ENCODE data around the gene AGA.

The AGA gene

DNA sequence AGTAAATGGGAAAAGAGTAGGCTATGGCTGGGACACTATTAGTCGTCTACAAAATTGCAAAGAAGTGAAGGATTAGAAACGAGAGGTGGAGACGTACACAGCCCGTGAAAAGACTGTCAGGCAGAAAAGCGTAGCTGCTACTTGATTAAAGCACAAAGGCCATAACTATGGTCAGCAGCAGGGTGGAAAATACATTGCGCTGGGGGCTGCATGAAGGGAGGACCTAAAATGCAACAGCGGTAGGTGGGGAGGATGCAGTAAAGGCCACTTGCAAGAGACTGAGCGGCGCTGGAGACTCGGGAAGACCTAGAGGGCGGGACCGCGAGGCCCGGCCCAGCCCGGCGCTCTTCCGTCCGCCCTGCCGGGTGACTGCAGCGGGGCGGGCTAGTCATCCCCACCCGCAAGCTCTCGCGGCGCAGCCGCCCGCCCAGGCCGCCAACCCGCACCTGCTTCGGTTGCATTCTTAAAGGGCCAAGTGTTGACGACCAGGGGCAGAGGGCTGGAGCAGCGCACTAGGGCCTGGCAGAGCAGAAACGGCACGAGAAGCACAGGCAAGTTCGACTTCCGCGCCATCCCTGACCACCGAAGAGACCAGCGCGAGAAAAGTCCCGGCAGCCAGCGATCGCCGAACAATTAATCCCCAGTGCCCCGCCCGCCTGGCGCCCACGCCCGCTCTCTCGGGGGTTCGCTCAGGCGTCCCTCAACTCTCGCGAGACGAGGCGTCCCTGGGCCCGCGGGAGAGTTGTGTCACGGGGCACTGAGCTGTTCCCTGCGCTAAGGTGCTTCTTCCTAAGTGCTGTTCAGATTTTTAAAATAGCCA, at the start of gene AGA:
Gene AGA, minus strand, starts transcription at position 635 of the 820 bp plus-strand sequence. Its CDS starts 62 bp downstream, at position 573.
- in situ Hi-C loops (cut with HindIII; ENCODE audit: low pct_ligation_motif_present, low pct_unique_long_range_greater_than_20kb, low sequenced_read_pairs): no loop called here
- peak; percentile 93 for DNase-seq

GRCh38 chr4:177492022-177492421, 49.8 kb upstream of the AGA start:
- DNase-seq: no peak
- in situ Hi-C loops (cut with HindIII; ENCODE audit: low pct_ligation_motif_present, low pct_unique_long_range_greater_than_20kb, low sequenced_read_pairs): no loop called here

- DNase-seq: no peak
- in situ Hi-C loops (cut with HindIII; ENCODE audit: low pct_ligation_motif_present, low pct_unique_long_range_greater_than_20kb, low sequenced_read_pairs): no loop called here
Observed at GRCh38 chr4:177490769-177491168, 48.5 kb upstream of the AGA start.

- no peak for DNase-seq
- in situ Hi-C loops (cut with HindIII; ENCODE audit: low pct_ligation_motif_present, low pct_unique_long_range_greater_than_20kb, low sequenced_read_pairs): no loop called here
Observed at GRCh38 chr4:177489471-177490246, 47.4 kb upstream of the AGA start.

DNA sequence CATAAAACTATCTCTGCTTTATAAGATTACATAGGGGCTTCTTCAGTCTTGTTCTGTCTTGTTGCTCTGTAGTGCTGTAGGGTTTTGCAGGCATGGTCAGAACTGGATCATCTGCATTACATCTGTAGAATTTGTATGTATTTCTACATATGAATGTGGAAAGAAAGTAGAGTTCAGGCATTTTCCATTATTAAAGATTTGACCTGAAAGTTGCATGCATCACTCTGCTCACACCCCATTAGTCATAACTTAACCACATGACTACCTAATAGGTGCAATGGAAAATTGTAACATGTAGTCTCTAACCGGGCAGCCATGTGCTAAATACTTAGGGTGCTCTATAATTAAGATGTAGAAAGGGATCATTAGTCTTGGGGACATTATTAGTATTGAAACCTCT, 45.7 kb upstream of the AGA start:
- DNase-seq: no peak
- in situ Hi-C loops (cut with HindIII; ENCODE audit: low pct_ligation_motif_present, low pct_unique_long_range_greater_than_20kb, low sequenced_read_pairs): no loop called here

- no peak for DNase-seq
- in situ Hi-C loops (cut with HindIII; ENCODE audit: low pct_ligation_motif_present, low pct_unique_long_range_greater_than_20kb, low sequenced_read_pairs): no loop called here
Observed at GRCh38 chr4:177485528-177485927, 43.3 kb upstream of the AGA start.

DNA sequence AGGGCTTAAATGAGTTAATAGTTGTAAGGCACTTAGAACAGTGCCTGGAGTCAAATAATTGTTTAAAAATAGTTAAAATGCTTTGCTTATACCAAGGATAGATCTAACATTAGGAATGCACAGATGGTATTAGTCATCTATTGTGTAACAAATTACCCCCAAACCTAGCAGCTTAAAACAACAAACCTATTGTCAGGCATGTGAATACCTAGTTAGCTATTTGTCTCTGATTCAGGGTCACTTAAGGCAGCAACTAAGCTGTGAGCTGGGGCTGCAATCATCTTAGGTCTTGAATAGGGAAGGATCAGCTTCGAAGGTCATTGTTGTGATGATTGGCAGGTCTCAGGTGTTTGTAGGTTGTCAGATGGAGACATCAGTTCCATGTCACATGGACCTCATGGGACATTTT, 42.4 kb upstream of the AGA start:
- no peak for DNase-seq
- in situ Hi-C loops (cut with HindIII; ENCODE audit: low pct_ligation_motif_present, low pct_unique_long_range_greater_than_20kb, low sequenced_read_pairs): no loop called here

DNA sequence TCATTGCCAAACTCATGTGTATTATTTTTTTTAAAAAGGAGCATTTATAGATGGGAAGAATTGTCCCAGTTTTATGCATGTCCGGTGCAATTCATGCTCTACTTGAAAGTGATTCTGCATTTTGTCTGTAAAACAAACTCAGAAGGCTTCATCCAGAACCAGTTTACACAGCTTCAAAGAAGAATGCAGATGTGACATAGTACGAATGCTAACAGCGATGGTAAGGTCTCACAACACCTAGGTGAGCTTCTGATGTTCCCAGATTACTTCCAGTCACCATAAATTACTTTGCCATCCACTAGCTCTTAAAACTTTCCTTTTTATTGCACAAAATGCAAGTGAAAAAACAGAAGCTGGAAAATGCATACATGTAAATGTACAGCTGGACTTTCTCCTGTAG, 41.5 kb upstream of the AGA start:
- no peak for DNase-seq
- in situ Hi-C loops (cut with HindIII; ENCODE audit: low pct_ligation_motif_present, low pct_unique_long_range_greater_than_20kb, low sequenced_read_pairs): no loop called here

- no peak for DNase-seq
Observed at GRCh38 chr4:177483271-177483670, 41.0 kb upstream of the AGA start.

GRCh38 chr4:177482367-177482766, 40.1 kb upstream of the AGA start:
- no peak for DNase-seq
- in situ Hi-C loops (cut with HindIII; ENCODE audit: low pct_ligation_motif_present, low pct_unique_long_range_greater_than_20kb, low sequenced_read_pairs): no loop called here

More at GRCh38 chr4:177483271-177483670, 41.0 kb upstream of the AGA start:
- in situ Hi-C loops (cut with HindIII; ENCODE audit: low pct_ligation_motif_present, low pct_unique_long_range_greater_than_20kb, low sequenced_read_pairs): no loop called here

GRCh38 chr4:177480795-177481194, 38.6 kb upstream of the AGA start:
- in situ Hi-C loops (cut with HindIII; ENCODE audit: low pct_ligation_motif_present, low pct_unique_long_range_greater_than_20kb, low sequenced_read_pairs): no loop called here
- DNase-seq: no peak

- in situ Hi-C loops (cut with HindIII; ENCODE audit: low pct_ligation_motif_present, low pct_unique_long_range_greater_than_20kb, low sequenced_read_pairs): no loop called here
- no peak for DNase-seq
Observed at GRCh38 chr4:177479063-177479462, 36.8 kb upstream of the AGA start.

- no peak for DNase-seq
- in situ Hi-C loops (cut with HindIII; ENCODE audit: low pct_ligation_motif_present, low pct_unique_long_range_greater_than_20kb, low sequenced_read_pairs): no loop called here
Observed at GRCh38 chr4:177478496-177478895, 36.3 kb upstream of the AGA start.

DNA sequence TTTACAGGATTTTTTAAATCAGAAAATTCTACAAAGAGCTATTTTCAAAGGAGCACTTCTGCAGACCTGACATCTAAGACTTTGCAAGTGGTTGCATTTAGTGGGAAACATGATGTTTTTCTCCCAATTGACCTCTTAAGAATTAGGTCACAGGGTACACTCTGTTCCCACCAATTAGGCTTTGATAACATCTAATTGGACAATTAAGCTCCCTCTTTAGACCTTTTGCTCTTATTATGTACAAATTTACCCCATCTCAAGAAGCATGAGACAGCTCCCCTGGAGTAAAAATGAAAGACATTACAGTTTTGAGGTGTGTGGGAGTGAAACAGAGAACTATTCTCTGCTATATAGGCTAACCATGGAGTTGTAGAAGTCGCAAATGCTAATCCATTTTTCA, 31.8 kb upstream of the AGA start:
- in situ Hi-C loops (cut with HindIII; ENCODE audit: low pct_ligation_motif_present, low pct_unique_long_range_greater_than_20kb, low sequenced_read_pairs): no loop called here
- no peak for DNase-seq

- in situ Hi-C loops (cut with HindIII; ENCODE audit: low pct_ligation_motif_present, low pct_unique_long_range_greater_than_20kb, low sequenced_read_pairs): no loop called here
- DNase-seq: no peak
Observed at GRCh38 chr4:177464026-177464425, 21.8 kb upstream of the AGA start.

DNA sequence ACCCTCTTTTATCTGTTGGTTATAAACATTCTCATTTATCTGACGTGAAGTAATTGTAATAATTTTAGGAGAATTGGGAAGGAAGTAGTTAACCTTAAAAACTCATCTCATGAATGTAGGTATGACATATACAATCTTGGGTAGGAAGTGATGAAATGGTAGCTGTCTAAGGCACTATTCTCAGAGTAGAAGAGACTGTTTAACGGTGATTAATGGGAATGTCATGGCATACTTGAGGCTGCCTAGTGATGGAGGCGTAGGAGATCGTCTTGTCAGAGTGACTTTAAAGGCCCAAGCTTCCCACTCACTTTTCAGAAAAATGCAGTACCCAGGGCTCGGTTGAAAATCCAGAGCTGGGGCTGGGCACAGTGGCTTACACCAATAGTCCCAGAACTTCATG, 19.4 kb upstream of the AGA start:
- DNase-seq: no peak
- in situ Hi-C loops (cut with HindIII; ENCODE audit: low pct_ligation_motif_present, low pct_unique_long_range_greater_than_20kb, low sequenced_read_pairs): no loop called here

DNA sequence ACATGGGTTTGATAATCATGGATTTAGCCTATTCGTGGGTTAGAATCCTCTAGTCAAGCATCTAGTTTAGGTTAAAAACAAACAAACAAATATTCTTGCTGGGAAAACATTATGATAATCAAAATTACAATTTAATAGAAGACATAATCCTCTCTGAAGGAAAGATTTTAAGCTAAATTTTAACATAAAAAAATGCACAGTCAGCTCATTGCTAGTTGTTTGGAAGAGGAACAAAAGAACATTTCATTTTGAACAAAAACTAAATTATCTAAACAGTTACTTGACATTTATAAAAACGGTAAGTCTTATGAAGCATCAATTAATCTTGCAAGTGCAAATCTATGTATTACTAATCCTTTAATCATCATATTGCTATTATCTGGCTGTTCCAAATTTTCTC, 18.2 kb upstream of the AGA start:
- in situ Hi-C loops (cut with HindIII; ENCODE audit: low pct_ligation_motif_present, low pct_unique_long_range_greater_than_20kb, low sequenced_read_pairs): no loop called here
- no peak for DNase-seq

GRCh38 chr4:177455561-177455970, 13.3 kb upstream of the AGA start:
- no peak for DNase-seq
- in situ Hi-C loops (cut with HindIII; ENCODE audit: low pct_ligation_motif_present, low pct_unique_long_range_greater_than_20kb, low sequenced_read_pairs): no loop called here

GRCh38 chr4:177453116-177453515, 10.9 kb upstream of the AGA start:
- no peak for DNase-seq
- in situ Hi-C loops (cut with HindIII; ENCODE audit: low pct_ligation_motif_present, low pct_unique_long_range_greater_than_20kb, low sequenced_read_pairs): no loop called here

- DNase-seq: no peak
- in situ Hi-C loops (cut with HindIII; ENCODE audit: low pct_ligation_motif_present, low pct_unique_long_range_greater_than_20kb, low sequenced_read_pairs): no loop called here
Observed at GRCh38 chr4:177451108-177451500, 8.9 kb upstream of the AGA start.
